ENCODE results near the gene SAMD3.

Gene SAMD3

GRCh38 chr6:130244728-130245127, 22.0 kb upstream of the SAMD3 start:
- TF ChIP-seq CTCF (IDR thresholded peaks at IDR 0.05) = no peak

DNA sequence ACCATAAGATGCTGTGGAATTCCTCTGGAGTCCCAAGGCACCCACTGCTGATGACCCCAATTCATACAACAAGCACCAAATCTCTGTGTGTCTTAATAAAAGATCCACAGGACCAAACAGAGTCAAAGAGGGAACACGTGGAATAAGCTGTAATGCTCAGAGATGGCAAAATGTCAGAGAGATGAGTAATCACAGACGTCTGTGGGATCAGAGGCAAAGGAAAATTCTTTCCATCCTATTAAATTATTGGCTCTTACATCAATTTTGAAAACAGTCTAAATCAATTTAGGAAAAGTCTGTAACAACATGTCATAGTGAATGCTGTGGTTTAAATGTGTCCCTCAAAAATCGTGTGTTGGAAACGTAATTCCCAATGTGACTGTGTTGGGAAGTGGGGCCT, 17.5 kb upstream of the SAMD3 start:
- TF ChIP-seq CTCF (IDR thresholded peaks at IDR 0.05) = no peak

DNA sequence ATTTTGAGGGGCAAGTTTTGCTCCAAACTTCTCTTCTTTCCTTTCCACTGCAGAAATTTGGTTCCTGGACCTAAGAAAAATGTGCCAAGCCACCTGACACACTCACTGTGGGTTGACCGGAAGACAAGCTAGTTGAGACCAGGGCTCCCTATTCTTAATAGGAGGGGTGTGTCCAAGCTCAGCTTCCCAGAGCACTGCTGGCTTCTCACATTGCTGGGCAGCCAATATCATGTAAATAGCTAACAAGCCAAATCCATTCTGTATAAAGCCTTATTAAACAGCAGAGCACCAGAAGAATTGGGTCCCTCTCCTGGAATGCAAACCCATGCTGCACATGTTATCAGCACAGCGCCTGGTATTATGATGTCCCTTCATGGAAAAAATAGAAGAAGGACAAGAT, 17.0 kb upstream of the SAMD3 start:
- no peak for TF ChIP-seq CTCF (IDR thresholded peaks at IDR 0.05)

DNA sequence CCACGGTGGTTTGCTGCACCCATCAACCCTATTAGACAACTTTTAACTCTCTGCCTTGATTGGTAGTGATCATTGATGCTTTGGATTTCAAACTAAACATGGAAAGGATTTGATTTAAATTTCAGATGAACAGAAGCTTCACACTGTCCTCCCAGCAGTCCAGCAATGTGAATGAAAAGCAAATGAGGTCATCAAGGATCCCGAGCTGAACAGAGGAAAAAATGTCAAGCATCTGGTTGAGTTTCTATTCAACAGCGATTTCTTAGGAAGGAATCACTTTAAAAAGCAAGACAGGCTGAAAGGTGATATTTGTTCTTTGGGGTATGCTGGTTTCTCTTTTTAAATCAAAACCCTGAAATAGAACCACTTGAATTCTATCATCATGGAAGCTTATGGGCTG, 10.6 kb upstream of the SAMD3 start:
- no peak for TF ChIP-seq CTCF (IDR thresholded peaks at IDR 0.05)

GRCh38 chr6:130229645-130230044, 6.9 kb upstream of the SAMD3 start:
- TF ChIP-seq CTCF (IDR thresholded peaks at IDR 0.05) = no peak

GRCh38 chr6:130223508-130223907, 757 bp upstream of the SAMD3 start:
- TF ChIP-seq CTCF (IDR thresholded peaks at IDR 0.05) = no peak

- TF ChIP-seq CTCF (IDR thresholded peaks at IDR 0.05) = no peak
These were observed 4.6 kb downstream of the SAMD3 start for GRCh38 chr6:130218134-130218533.

GRCh38 chr6:130216620-130217019, 6.1 kb downstream of the SAMD3 start:
- no peak for TF ChIP-seq CTCF (IDR thresholded peaks at IDR 0.05)
